ENCODE measurements around the gene VPS45. TPM values are rescaled to one million over a fixed set of nuclear protein-coding genes. Genes with fewer than 3 reads are reported as not detected.

VPS45 gene
- total and polyA plus RNA-seq, 2 of the 8 experiments (the other 6 are each of a cell fraction or from before 2014, with no cell fraction given), result 19.1 to 27.6 TPM

DNA sequence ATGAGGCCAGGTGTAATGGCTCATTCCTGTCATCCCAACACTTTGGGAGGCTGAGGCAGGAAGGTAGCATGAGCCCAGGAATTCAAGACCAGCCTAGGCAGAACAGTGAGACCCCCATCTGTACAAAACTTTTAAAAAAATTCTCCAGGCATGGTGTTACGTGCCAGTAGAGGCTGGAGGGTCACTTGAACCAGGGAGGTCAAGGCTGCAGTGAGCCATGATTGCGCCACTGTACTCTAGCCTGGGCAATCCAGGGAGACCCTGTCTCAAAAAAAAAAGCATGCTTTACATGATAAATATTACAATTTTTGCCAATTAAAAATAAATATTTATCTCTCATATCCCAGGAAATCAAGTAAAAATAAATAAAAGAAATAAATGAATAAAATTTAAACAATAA lies 17.6 kb upstream of the VPS45 start (continued):
- no peak for TF ChIP-seq KDM4A (IDR thresholded peaks at IDR 0.05; ENCODE audit: low read depth, low read length, severe bottlenecking)
- TF ChIP-seq FOSL1 (IDR thresholded peaks at IDR 0.05; ENCODE audit: insufficient read depth, low read depth, low read length), result no peak
- no peak for TF ChIP-seq ASH2L (IDR thresholded peaks at IDR 0.05; ENCODE audit: low read length)

All from H1 (cell line).